H9 (cell line): ENCODE data around the gene TMPRSS6. TPM values are rescaled to one million over a fixed set of nuclear protein-coding genes. Genes with fewer than 3 reads are reported as not detected.

Source experiments
- DNase-seq: peaks from one replicate; pipeline ENCODE4 v3.0.0-alpha.2; 2017
- H2AFZ ChIP-seq: one replicate; pipeline ENCODE4 v1.6.1; 2013; ENCODE audit warnings: mild to moderate bottlenecking, low read length, control low read depth, moderate library complexity
- H2AK5ac ChIP-seq: 2 replicates; pipeline ENCODE4 v1.6.1; 2013; ENCODE audit warnings: low read length, control low read depth, mixed read lengths; ENCODE audit not compliant: insufficient read length
- H2BK120ac ChIP-seq: one replicate; pipeline ENCODE4 v1.6.1; 2013; ENCODE audit warnings: low read depth, mild to moderate bottlenecking, low read length, control low read depth, inconsistent platforms; ENCODE audit not compliant: poor library complexity, severe bottlenecking
- H2BK12ac ChIP-seq: 2 replicates; pipeline ENCODE4 v1.6.1; 2013; ENCODE audit warnings: low read length, control low read depth, mixed read lengths, low read depth; ENCODE audit not compliant: insufficient read length
- H2BK15ac ChIP-seq: 2 replicates; pipeline ENCODE4 v1.6.1; 2013; ENCODE audit warnings: low read depth, low read length, control low read depth
- H2BK20ac ChIP-seq: one replicate; pipeline ENCODE4 v1.6.1; 2013; ENCODE audit warnings: low read depth, mild to moderate bottlenecking, low read length, control low read depth, inconsistent platforms; ENCODE audit not compliant: poor library complexity, severe bottlenecking
- H2BK5ac ChIP-seq: 2 replicates; pipeline ENCODE4 v1.6.1; 2013; ENCODE audit warnings: low read length, control low read depth, mixed read lengths; ENCODE audit not compliant: insufficient read length
- H3K14ac ChIP-seq: 2 replicates; pipeline ENCODE4 v1.6.1; 2013; ENCODE audit warnings: low read length, control low read depth; ENCODE audit not compliant: insufficient read depth
- H3K18ac ChIP-seq: 2 replicates; pipeline ENCODE4 v1.6.1; 2013; ENCODE audit warnings: low read depth, mild to moderate bottlenecking, mixed read lengths, low read length, control low read depth; ENCODE audit not compliant: insufficient read length
- H3K23ac ChIP-seq: 2 replicates; pipeline ENCODE4 v1.6.1; 2013; ENCODE audit warnings: low read length, control low read depth, mixed read lengths, low read depth; ENCODE audit not compliant: insufficient read length
- H3K23me2 ChIP-seq: 2 replicates; pipeline ENCODE4 v1.6.1; 2013; ENCODE audit warnings: low read depth, mild to moderate bottlenecking, mixed read lengths, low read length, control low read depth; ENCODE audit not compliant: insufficient read length, poor library complexity, severe bottlenecking
- H3K27ac ChIP-seq: 2 replicates; pipeline ENCODE4 v1.5.1; 2013; ENCODE audit warnings: low read length, control low read depth, mixed read lengths, low read depth; ENCODE audit not compliant: insufficient read length
- H3K27me3 ChIP-seq: 2 replicates; pipeline ENCODE4 v1.6.1; 2013; ENCODE audit warnings: low read length, control low read depth, inconsistent platforms; ENCODE audit not compliant: insufficient read depth
- H3K4ac ChIP-seq: 2 replicates; pipeline ENCODE4 v1.6.1; 2013; ENCODE audit warnings: low read depth, mild to moderate bottlenecking, control low read depth, inconsistent platforms, low read length, moderate library complexity
- H3K4me1 ChIP-seq: 2 replicates; pipeline ENCODE4 v1.6.1; 2013; ENCODE audit warnings: low read length, control low read depth, inconsistent platforms; ENCODE audit not compliant: insufficient read depth
- H3K4me2 ChIP-seq: 2 replicates; pipeline ENCODE4 v1.6.1; 2013; ENCODE audit warnings: low read length, control low read depth, mixed read lengths; ENCODE audit not compliant: insufficient read length, insufficient read depth
- H3K56ac ChIP-seq: 2 replicates; pipeline ENCODE4 v1.6.1; 2013; ENCODE audit warnings: low read depth, mild to moderate bottlenecking, mixed read lengths, low read length, control low read depth; ENCODE audit not compliant: insufficient read length
- H3K79me1 ChIP-seq: 2 replicates; pipeline ENCODE4 v1.6.1; 2013; ENCODE audit warnings: low read depth, mild to moderate bottlenecking, moderate library complexity, low read length, control low read depth, inconsistent platforms; ENCODE audit not compliant: insufficient read depth, poor library complexity, severe bottlenecking
- H3K79me2 ChIP-seq: 2 replicates; pipeline ENCODE4 v1.6.1; 2013; ENCODE audit warnings: low read length, control low read depth, inconsistent platforms; ENCODE audit not compliant: insufficient read depth
- H3K9ac ChIP-seq: 2 replicates; pipeline ENCODE4 v1.6.1; 2013; ENCODE audit warnings: low read length, control low read depth, mixed read lengths; ENCODE audit not compliant: insufficient read length; ENCODE audit errors: extremely low read depth
- H3K9me3 ChIP-seq: one replicate; pipeline ENCODE4 v1.6.1; 2013; ENCODE audit warnings: low read depth, low read length, inconsistent platforms; ENCODE audit not compliant: control insufficient read depth
- H3T11ph ChIP-seq: one replicate; pipeline ENCODE4 v1.6.1; 2013; ENCODE audit warnings: mild to moderate bottlenecking, low read length, control low read depth, inconsistent platforms
- H4K20me1 ChIP-seq: one replicate; pipeline ENCODE4 v1.6.1; 2013; ENCODE audit not compliant: control insufficient read depth, insufficient read length, insufficient read depth
- H4K5ac ChIP-seq: 2 replicates; pipeline ENCODE4 v1.6.1; 2013; ENCODE audit warnings: low read depth, mild to moderate bottlenecking, mixed read lengths, low read length, control low read depth; ENCODE audit not compliant: insufficient read length
- H4K8ac ChIP-seq: replicated peaks from 2 replicates; pipeline ENCODE4 v1.6.1; 2013; ENCODE audit warnings: low read length, control low read depth, mixed read lengths, low read depth; ENCODE audit not compliant: insufficient read length
- H4K91ac ChIP-seq: 2 replicates; pipeline ENCODE4 v1.6.1; 2013; ENCODE audit warnings: low read depth, mild to moderate bottlenecking, moderate library complexity, mixed read lengths, low read length, control low read depth; ENCODE audit not compliant: insufficient read length
- H3K27ac Mint-ChIP-seq, 3 experiments: 2 replicates in 2 of 3; 3 replicates in 1 of 3; pipeline ENCODE4 v1.8.0; 2020 to 2021; ENCODE audit warnings: mixed read lengths in 3 of 3, mild to moderate bottlenecking in 1 of 3, moderate library complexity in 1 of 3
- H3K27me3 Mint-ChIP-seq: 2 replicates; pipeline ENCODE4 v1.8.0; 2021; ENCODE audit warnings: low read depth, mild to moderate bottlenecking, moderate library complexity, mixed read lengths
- H3K36me3 Mint-ChIP-seq, 3 experiments: 2 replicates in 2 of 3; 3 replicates in 1 of 3; pipeline ENCODE4 v1.8.0; 2020 to 2021; ENCODE audit warnings: low read depth in 3 of 3, mixed read lengths in 3 of 3; ENCODE audit not compliant: insufficient read depth in 1 of 3
- H3K4me1 Mint-ChIP-seq, 2 experiments: 2 replicates each; pipeline ENCODE4 v1.8.0; 2020; ENCODE audit warnings: mixed read lengths in 2 of 2
- H3K4me3 Mint-ChIP-seq, 2 experiments: 2 replicates in 1 of 2; 3 replicates in 1 of 2; pipeline ENCODE4 v1.8.0; 2020 to 2021; ENCODE audit warnings: mild to moderate bottlenecking in 2 of 2, mixed read lengths in 2 of 2, moderate library complexity in 1 of 2
- H3K9me3 Mint-ChIP-seq, 2 experiments: 2 replicates in 1 of 2; 3 replicates in 1 of 2; pipeline ENCODE4 v1.8.0; 2020; ENCODE audit warnings: mild to moderate bottlenecking in 2 of 2, mixed read lengths in 2 of 2, moderate library complexity in 1 of 2
- CTCF ChIP-seq: fragments of 200-600 bp; sonication (generic); conservative IDR thresholded peaks from 3 replicates; pipeline ENCODE4 v1.8.0; 2021; ENCODE audit warnings: antibody characterized with exemption, mild to moderate bottlenecking
- WGBS: extraction: QIAGEN DNeasy Blood & Tissue Kit; methylation state at CpG from one replicate; pipeline ENCODE4 v1.1.7; 2013; ENCODE audit warnings: missing lambda C conversion rate, low lambda C conversion rate, mixed read lengths; ENCODE audit not compliant: insufficient read length; ENCODE audit errors: extremely low coverage; 5-methylcytosine and 5-hydroxymethylcytosine counted together
- total RNA-seq: library from RNA; stranded (reverse); gene quantifications from 2 replicates; pipeline ENCODE4 v1.2.1, GENCODE V29; 2021

The TMPRSS6 gene
- total RNA-seq, 1 experiment from 2014 or later = not detected

GRCh38 chr22:37095113-37095512 lies 14.4 kb downstream of the TMPRSS6 start:
- Histone ChIP-seq H3K4ac (no peak overlapping the region), H2BK120ac (no peak overlapping the region), H3K14ac (no peak overlapping the region), H3K56ac (no peak overlapping the region), H4K8ac (no peak overlapping the region), H3K27me3 (peaks cover 8% of the 10 kb centered on the region; the same call in 1 of the 2 replicates), H2BK5ac (no peak overlapping the region), H3K79me1 (no peaks in the 10 kb centered on the region), H3K27ac (no peak overlapping the region), H3K79me2 (no peaks in the 10 kb centered on the region), H3K4me1 (no peaks in the 10 kb centered on the region), H3K9ac (no peak overlapping the region), H2AFZ (no peak overlapping the region), H4K20me1 (peaks cover 2% of the 10 kb centered on the region), H3K23me2 (no peaks in the 10 kb centered on the region), H4K91ac (no peak overlapping the region), H3K18ac (no peak overlapping the region), H2BK20ac (no peak overlapping the region), H2BK12ac (no peak overlapping the region), H4K5ac (no peak overlapping the region), H3K9me3 (no peaks in the 10 kb centered on the region), H3K23ac (no peak overlapping the region), H3T11ph (no peak overlapping the region), H2AK5ac (no peak overlapping the region), H2BK15ac (no peak overlapping the region), H3K4me2 (no peak overlapping the region)
- H3K27me3 Mint-ChIP-seq = peaks cover 68% of the 10 kb centered on the region
- WGBS = no CpG with 5 or more reads among the region's 11 CpGs
- no peak overlapping the region for H3K4me3 Mint-ChIP-seq
- no peak for TF ChIP-seq CTCF
- H3K9me3 Mint-ChIP-seq = no peaks in the 10 kb centered on the region
- no peaks in the 10 kb centered on the region for H3K36me3 Mint-ChIP-seq
- no peak for DNase-seq
- peaks cover 14 to 34% of the 10 kb centered on the region in 2 experiments for H3K4me1 Mint-ChIP-seq
- H3K27ac Mint-ChIP-seq = no peak overlapping the region
